Lower leg skin (tissue), 4 donors: ENCODE measurements around the gene GRID2. TPM values are rescaled to one million over a fixed set of nuclear protein-coding genes. Genes with fewer than 3 reads are reported as not detected.

Source experiments
- DNase-seq, 2 donors: peaks; one replicate each; pipeline ENCODE4 v3.0.0-alpha.2; 2019; ENCODE audit warnings: low spot score in 2 of 2
- H3K4me3 ChIP-seq: fragments of 200-600 bp; sonication (generic); 2 replicates; pipeline ENCODE4 v1.5.1; 2017; ENCODE audit warnings: mild to moderate bottlenecking, low read depth; ENCODE audit not compliant: poor library complexity, severe bottlenecking
- POLR2A ChIP-seq, 2 donors: fragments of 450-650 bp; IDR thresholded peaks; one replicate each; pipeline ENCODE4 v1.6.1; 2016 to 2017; ENCODE audit warnings: antibody characterized with exemption in 2 of 2, mild to moderate bottlenecking in 1 of 2, moderate library complexity in 1 of 2
- WGBS, 2 donors: methylation state at CpG; one replicate each; pipeline ENCODE4 v1.1.5; 2018; 5-methylcytosine and 5-hydroxymethylcytosine counted together
- intact Hi-C: fragments of 100-400 bp; cut with DNase I; formaldehyde crosslinking; loops from one replicate; pipeline ENCODE4 v1.15.0; 2023; ENCODE audit warnings: low total_unique reads
- total RNA-seq, 4 donors: library from RNA; depleted of rRNA; stranded (reverse); fragments of >200 nt; gene quantifications; one replicate each; pipeline ENCODE4 v1.1.0, GENCODE V29; 2016
- TF ChIP-seq, protein P1 (sequence below), 3 donors: fragments of 450-650 bp; IDR thresholded peaks; one replicate each; pipeline ENCODE4 v1.5.1; 2016; ENCODE audit warnings: antibody characterized with exemption in 3 of 3, mild to moderate bottlenecking in 3 of 3, moderate library complexity in 2 of 3

The GRID2 gene
- total RNA-seq, 4 donors from 2014 or later: not detected

DNA sequence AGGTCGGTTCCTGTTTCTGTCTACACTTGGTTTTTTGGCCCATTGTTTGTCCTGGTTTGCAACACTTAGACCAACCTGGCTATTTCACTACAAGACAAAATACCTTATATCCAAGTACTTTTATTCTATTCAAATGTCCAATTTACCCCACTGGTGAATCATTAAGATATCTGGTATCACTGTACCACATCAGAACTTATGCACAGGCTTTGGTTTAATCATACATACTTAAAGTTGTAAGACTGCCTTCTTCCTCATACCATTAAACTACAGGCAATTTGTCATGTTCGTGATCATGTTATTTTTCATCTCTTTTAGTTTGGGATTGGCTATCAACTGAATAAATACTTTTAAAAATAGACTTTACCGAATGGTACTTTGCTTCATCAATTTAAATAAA is 1471.8 kb downstream of the GRID2 start:
- intact Hi-C loops: no loop called here
- no peak for DNase-seq
- no peak overlapping the region for H3K4me3 ChIP-seq
- 82 to 90% methylated on average over 3 of the region's 3 CpGs for whole genome bisulfite sequencing, 2 donors
- no peak for TF ChIP-seq POLR2A (IDR thresholded peaks at IDR 0.05)
- TF ChIP-seq, protein P1, sequence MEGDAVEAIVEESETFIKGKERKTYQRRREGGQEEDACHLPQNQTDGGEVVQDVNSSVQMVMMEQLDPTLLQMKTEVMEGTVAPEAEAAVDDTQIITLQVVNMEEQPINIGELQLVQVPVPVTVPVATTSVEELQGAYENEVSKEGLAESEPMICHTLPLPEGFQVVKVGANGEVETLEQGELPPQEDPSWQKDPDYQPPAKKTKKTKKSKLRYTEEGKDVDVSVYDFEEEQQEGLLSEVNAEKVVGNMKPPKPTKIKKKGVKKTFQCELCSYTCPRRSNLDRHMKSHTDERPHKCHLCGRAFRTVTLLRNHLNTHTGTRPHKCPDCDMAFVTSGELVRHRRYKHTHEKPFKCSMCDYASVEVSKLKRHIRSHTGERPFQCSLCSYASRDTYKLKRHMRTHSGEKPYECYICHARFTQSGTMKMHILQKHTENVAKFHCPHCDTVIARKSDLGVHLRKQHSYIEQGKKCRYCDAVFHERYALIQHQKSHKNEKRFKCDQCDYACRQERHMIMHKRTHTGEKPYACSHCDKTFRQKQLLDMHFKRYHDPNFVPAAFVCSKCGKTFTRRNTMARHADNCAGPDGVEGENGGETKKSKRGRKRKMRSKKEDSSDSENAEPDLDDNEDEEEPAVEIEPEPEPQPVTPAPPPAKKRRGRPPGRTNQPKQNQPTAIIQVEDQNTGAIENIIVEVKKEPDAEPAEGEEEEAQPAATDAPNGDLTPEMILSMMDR (IDR thresholded peaks at IDR 0.05): no peak

DNA sequence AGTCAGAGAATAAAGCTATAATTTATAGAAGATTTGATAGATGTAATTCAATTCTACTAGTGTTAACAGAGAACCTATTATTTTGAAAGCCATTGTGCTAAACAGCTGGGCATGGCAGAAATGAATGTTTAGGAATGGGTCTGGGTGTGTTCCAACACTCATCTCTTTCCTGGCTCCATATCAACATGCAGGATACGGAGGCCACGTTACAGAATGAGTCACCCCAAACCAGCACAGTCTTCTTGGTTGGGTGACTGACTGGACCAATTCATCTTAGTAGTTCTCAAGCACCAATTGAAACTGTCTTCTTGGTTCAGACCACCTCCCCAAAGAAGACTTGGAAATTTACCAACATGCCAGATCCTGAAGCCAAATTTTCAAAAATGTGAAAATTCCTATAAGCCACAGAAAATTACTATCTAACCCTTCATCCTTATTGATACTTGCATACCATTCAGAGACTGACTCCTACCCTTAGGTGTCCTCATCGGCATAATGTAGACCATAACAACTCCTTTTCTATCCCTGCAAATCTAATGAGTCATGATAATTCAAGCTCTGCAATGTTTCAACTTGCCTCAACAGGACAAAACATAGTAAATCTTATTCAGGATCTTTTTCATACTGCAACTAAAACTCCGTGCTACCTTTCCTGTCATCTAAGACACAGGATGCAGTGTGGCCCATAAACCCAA is 1472.8 kb downstream of the GRID2 start:
- no peak for DNase-seq
- 25 to 35% methylated on average over 4 of the region's 4 CpGs for WGBS, 2 donors
- TF ChIP-seq, protein P1 (IDR thresholded peaks at IDR 0.05): no peak
- no peak for TF ChIP-seq POLR2A (IDR thresholded peaks at IDR 0.05)

DNA sequence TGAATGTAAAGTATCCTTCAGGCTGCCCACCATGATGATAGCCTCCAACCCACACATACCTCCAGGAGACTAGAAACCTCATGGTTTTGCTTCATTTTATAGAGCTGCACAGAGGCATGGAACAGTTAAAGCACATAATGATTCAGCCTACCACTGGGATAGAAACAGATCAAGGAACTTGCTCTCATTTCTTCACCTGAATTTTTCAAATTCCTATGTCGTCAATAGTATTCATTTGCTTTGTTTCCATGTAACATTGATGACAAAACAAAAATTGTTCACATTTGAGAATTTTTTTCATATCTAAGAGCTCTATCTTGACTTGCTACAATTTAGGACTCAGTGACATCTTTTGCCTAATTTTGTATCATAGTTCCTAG is 1473.3 kb downstream of the GRID2 start:
- intact Hi-C loops: no loop called here
- H3K4me3 ChIP-seq: no peak overlapping the region
- WGBS, 2 donors: 66 to 80% methylated on average over 1 of the region's 1 CpG
- no peak for DNase-seq
- no peak for TF ChIP-seq POLR2A (IDR thresholded peaks at IDR 0.05)
- TF ChIP-seq, protein P1 (IDR thresholded peaks at IDR 0.05): no peak

More for the DNA sequence above, 1472.8 kb downstream of the GRID2 start:
- intact Hi-C loops: no loop called here
- no peak overlapping the region for H3K4me3 ChIP-seq

DNA sequence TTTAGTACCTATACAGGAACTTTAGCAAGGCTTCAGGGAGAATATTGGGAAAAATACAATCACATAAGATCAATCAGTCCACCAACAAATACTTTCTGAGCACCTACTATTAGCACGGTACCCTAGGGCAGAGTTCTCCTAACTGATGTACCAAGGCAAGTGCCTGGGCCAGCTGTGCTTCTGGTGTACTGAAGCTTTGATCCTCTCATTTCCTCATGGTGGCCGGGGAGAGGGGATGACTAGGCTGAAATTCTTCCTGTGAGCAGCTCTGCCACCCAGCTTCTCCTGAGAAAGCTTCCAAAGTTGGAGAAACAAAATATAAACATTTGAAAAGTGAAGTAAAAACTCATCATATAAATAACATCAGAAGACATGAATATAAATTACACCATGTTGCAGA is 1475.5 kb downstream of the GRID2 start:
- TF ChIP-seq, protein P1 (IDR thresholded peaks at IDR 0.05): no peak
- no peak for TF ChIP-seq POLR2A (IDR thresholded peaks at IDR 0.05)
- no peak for DNase-seq

DNA sequence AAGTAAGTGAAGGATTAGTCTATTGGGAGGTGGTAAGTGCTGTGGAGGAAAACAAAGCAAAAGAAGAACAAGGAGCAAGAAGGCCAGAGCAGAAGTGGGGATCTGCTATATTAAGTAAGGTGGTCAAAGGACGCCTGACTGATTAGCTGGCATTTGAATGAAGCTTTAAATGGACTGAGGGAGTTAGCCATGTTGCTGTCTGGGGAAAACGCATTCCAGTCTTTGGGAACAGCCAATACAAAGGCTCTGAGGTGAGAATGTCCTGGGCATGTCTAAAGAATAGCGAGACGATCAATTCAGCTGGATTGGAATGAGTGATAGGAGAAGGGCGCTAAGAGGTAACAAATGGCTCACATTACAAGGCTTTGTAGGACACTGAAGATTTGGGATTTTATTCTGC is 1476.3 kb downstream of the GRID2 start:
- no peak overlapping the region for H3K4me3 ChIP-seq
- no peak for DNase-seq
- TF ChIP-seq, protein P1 (IDR thresholded peaks at IDR 0.05): no peak
- no peak for TF ChIP-seq POLR2A (IDR thresholded peaks at IDR 0.05)
- 92 to 95% methylated on average over 5 of the region's 5 CpGs for WGBS, 2 donors
- intact Hi-C loops: no loop called here

More for the DNA sequence above, 1475.5 kb downstream of the GRID2 start:
- no peak overlapping the region for H3K4me3 ChIP-seq
- intact Hi-C loops: no loop called here
- 67 to 80% methylated on average over 2 of the region's 2 CpGs for WGBS, 2 donors

DNA sequence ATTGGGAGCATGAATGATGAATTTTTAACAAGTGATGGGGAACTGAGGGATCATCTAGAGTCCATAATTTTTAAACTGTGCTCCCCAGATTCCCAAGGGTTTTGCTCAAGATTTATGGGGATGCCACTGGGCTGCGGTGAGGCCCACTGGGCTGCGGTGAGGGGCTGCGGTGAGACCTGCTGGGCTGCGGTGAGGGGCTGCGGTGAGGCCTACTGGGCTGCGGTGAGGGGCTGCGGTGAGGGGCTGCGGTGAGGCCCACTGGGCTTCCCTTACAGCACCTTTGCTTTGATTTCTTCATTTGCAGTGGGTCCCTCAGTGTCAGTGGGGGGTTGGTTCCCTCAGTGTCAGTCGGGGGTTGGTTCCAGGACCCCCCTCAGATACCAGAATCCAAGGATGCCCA is 1477.4 kb downstream of the GRID2 start:
- no peak for DNase-seq
- H3K4me3 ChIP-seq: no peak overlapping the region
- TF ChIP-seq, protein P1 (IDR thresholded peaks at IDR 0.05): no peak
- no peak for TF ChIP-seq POLR2A (IDR thresholded peaks at IDR 0.05)
- intact Hi-C loops: no loop called here
- WGBS, 2 donors: 94% methylated on average over 9 of the region's 9 CpGs
